Activated CD4-positive, alpha-beta T cell treated with anti-CD3 and anti-CD28 coated beads, Interleukin-2, amount 10 ng/mL, durations not matched to agents 24 days and 14 days (primary cell): ENCODE measurements around the gene OR9I1. TPM values are rescaled to one million over a fixed set of nuclear protein-coding genes. Genes with fewer than 3 reads are reported as not detected.

Experiments used
- DNase-seq: peaks from one replicate; pipeline ENCODE4 v3.0.0; 2022
- H3K27ac Mint-ChIP-seq: one replicate; pipeline ENCODE4 v1.8.0; 2022; ENCODE audit warnings: mild to moderate bottlenecking, mixed read lengths
- H3K27me3 Mint-ChIP-seq: one replicate; pipeline ENCODE4 v1.8.0; 2022; ENCODE audit warnings: mixed read lengths
- H3K36me3 Mint-ChIP-seq: one replicate; pipeline ENCODE4 v1.8.0; 2022; ENCODE audit warnings: low read depth, mild to moderate bottlenecking, mixed read lengths
- H3K4me1 Mint-ChIP-seq: one replicate; pipeline ENCODE4 v1.8.0; 2021; ENCODE audit warnings: mixed read lengths
- H3K4me3 Mint-ChIP-seq: one replicate; pipeline ENCODE4 v1.8.0; 2022; ENCODE audit warnings: mild to moderate bottlenecking, moderate library complexity, mixed read lengths
- H3K9me3 Mint-ChIP-seq: one replicate; pipeline ENCODE4 v1.8.0; 2021; ENCODE audit warnings: mixed read lengths
- intact Hi-C: fragments of 100-400 bp; cut with micrococcal nuclease; formaldehyde crosslinking; loops from one replicate; pipeline ENCODE4 v1.15.1; 2023
- total RNA-seq: library from RNA; stranded (reverse); gene quantifications from 2 replicates; pipeline ENCODE4 v1.2.3, GENCODE V29; 2022

OR9I1 gene, protein sequence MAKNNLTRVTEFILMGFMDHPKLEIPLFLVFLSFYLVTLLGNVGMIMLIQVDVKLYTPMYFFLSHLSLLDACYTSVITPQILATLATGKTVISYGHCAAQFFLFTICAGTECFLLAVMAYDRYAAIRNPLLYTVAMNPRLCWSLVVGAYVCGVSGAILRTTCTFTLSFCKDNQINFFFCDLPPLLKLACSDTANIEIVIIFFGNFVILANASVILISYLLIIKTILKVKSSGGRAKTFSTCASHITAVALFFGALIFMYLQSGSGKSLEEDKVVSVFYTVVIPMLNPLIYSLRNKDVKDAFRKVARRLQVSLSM
- total RNA-seq = not detected in 2 replicates

DNA sequence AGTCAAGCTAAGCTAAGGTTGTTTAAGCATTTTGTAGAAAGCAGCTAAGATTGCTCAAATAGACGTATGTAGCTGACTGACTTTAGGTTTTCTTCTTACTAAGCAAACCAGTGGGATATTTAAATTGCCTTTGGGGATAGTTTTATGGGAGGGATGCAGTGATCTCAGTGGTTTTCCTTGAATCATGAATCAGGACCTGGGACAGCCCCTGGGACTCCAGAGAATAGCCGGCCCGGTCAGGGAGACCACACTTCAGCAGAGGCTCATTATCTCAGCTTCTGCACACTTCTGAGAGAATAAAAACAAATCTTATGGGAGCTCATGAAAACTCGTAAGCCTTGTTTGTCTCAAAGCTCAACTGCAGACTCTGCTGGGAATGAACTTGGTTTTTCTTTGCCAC is at the start of gene OR9I1:
Gene OR9I1 (minus strand): TSS at position 62 of the 400 bp plus-strand sequence. CDS start 6,086 bp downstream, outside the sequence.
- DNase-seq = no peak
- H3K27ac Mint-ChIP-seq = no peak within 1 kb of the TSS
- no peaks in the 10 kb centered on the region for H3K36me3 Mint-ChIP-seq
- no peak within 1 kb of the TSS for H3K4me3 Mint-ChIP-seq
- no peaks in the 10 kb centered on the region for H3K4me1 Mint-ChIP-seq
- peaks cover 2% of the 10 kb centered on the region for H3K27me3 Mint-ChIP-seq
- intact Hi-C loops = no loop called here
- no peaks in the 10 kb centered on the region for H3K9me3 Mint-ChIP-seq

GRCh38 chr11:58165504-58166106 is 40.3 kb upstream of the OR9I1 start:
- no peak for DNase-seq
- no peaks in the 10 kb centered on the region for H3K36me3 Mint-ChIP-seq
- no peak overlapping the region for H3K27ac Mint-ChIP-seq
- intact Hi-C loops = no loop called here
- H3K4me1 Mint-ChIP-seq = no peaks in the 10 kb centered on the region
- no peaks in the 10 kb centered on the region for H3K9me3 Mint-ChIP-seq
- H3K4me3 Mint-ChIP-seq = no peak overlapping the region
- peaks cover 2% of the 10 kb centered on the region for H3K27me3 Mint-ChIP-seq

GRCh38 chr11:58164990-58165389 is 39.7 kb upstream of the OR9I1 start:
- Mint-ChIP-seq H3K9me3 (no peaks in the 10 kb centered on the region), H3K4me1 (no peaks in the 10 kb centered on the region), H3K27ac (no peak overlapping the region), H3K27me3 (peaks cover 2% of the 10 kb centered on the region), H3K4me3 (no peak overlapping the region), H3K36me3 (no peaks in the 10 kb centered on the region)
- intact Hi-C loops = no loop called here
- no peak for DNase-seq

GRCh38 chr11:58164389-58164788 is 39.1 kb upstream of the OR9I1 start:
- no peak overlapping the region for H3K27ac Mint-ChIP-seq

GRCh38 chr11:58152781-58153180 is 27.5 kb upstream of the OR9I1 start:
- Mint-ChIP-seq H3K27me3 (no peaks in the 10 kb centered on the region), H3K4me3 (no peak overlapping the region), H3K4me1 (no peaks in the 10 kb centered on the region), H3K27ac (no peak overlapping the region), H3K9me3 (no peaks in the 10 kb centered on the region), H3K36me3 (no peaks in the 10 kb centered on the region)
- intact Hi-C loops = no loop called here
- DNase-seq = no peak

More at GRCh38 chr11:58164389-58164788, 39.1 kb upstream of the OR9I1 start:
- no peak for DNase-seq
- Mint-ChIP-seq H3K4me1 (no peaks in the 10 kb centered on the region), H3K4me3 (no peak overlapping the region), H3K9me3 (no peaks in the 10 kb centered on the region), H3K27me3 (peaks cover 2% of the 10 kb centered on the region), H3K36me3 (no peaks in the 10 kb centered on the region)
- intact Hi-C loops = no loop called here

DNA sequence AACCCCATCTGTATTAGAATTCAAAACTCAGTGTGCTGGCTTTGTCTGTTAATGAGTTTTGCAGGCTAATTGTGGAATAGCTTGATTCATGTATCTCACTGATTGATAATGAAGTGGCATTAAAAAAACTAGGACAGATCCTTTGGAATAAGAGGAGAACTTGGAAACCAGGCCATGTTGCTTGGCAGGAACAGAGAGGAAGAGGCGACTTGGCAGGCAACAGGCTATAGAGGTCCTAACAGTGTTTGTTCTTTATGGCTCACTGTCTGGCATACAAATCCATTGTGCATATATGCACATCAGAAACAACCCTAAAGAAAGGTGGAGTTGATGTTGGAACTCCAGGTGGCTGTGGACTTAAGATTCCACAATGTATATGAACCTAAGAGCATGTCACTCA is 17.4 kb upstream of the OR9I1 start:
- no peak overlapping the region for H3K4me3 Mint-ChIP-seq
- H3K27ac Mint-ChIP-seq = no peak overlapping the region
- no peak for DNase-seq
- no peaks in the 10 kb centered on the region for H3K36me3 Mint-ChIP-seq
- no peaks in the 10 kb centered on the region for H3K9me3 Mint-ChIP-seq
- no peaks in the 10 kb centered on the region for H3K4me1 Mint-ChIP-seq
- no peaks in the 10 kb centered on the region for H3K27me3 Mint-ChIP-seq
- intact Hi-C loops = no loop called here

DNA sequence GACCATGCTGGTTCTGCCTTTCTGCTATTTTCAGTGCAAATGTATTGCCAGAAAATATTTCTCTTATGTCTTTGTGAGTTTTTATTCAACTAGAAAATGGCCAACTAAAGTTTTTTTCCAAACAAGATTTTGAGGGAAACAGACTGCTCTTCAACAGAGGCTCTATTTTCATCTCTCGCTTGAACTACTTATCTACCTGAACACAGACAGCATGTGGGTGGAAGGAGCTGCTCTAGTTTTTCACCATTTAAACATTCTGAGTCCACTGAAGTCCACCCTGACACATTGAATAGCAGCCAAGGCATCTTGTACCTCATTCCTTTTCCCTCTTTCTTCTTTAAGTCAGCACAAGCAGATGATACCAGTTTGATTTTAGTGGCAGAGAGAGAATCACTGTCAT is 9.8 kb upstream of the OR9I1 start:
- no peaks in the 10 kb centered on the region for H3K4me1 Mint-ChIP-seq
- H3K4me3 Mint-ChIP-seq = no peak overlapping the region
- no peaks in the 10 kb centered on the region for H3K9me3 Mint-ChIP-seq
- intact Hi-C loops = no loop called here
- H3K27ac Mint-ChIP-seq = no peak overlapping the region
- H3K27me3 Mint-ChIP-seq = no peaks in the 10 kb centered on the region
- H3K36me3 Mint-ChIP-seq = no peaks in the 10 kb centered on the region
- DNase-seq = no peak

DNA sequence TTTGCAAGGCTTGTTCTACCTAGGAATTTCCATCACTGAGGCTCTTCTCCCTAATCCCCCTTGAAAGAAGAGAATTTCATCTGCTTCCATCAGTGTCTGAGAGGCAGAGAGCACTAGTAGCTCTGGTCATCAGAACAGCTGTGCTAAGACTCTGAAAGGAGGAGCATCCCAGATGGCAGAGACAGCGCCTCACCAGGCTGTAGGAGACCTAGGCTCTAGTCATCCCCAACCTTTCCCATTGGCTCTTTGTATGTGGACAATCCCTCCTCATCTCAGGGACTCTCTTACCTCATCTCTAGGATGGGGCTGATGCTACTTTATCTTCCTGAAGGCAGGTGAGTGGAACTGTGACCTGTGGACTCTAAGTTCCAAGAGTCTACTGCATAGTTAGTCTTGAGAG is 8.8 kb upstream of the OR9I1 start:
- H3K9me3 Mint-ChIP-seq = no peaks in the 10 kb centered on the region
- no peak overlapping the region for H3K4me3 Mint-ChIP-seq
- no peaks in the 10 kb centered on the region for H3K36me3 Mint-ChIP-seq
- no peak overlapping the region for H3K27ac Mint-ChIP-seq
- DNase-seq = no peak
- H3K4me1 Mint-ChIP-seq = no peaks in the 10 kb centered on the region
- no peaks in the 10 kb centered on the region for H3K27me3 Mint-ChIP-seq
- intact Hi-C loops = no loop called here

- Mint-ChIP-seq H3K27me3 (no peaks in the 10 kb centered on the region), H3K4me1 (no peaks in the 10 kb centered on the region), H3K36me3 (no peaks in the 10 kb centered on the region), H3K4me3 (no peak overlapping the region), H3K27ac (no peak overlapping the region), H3K9me3 (no peaks in the 10 kb centered on the region)
- intact Hi-C loops = no loop called here
- DNase-seq = no peak
Measured at GRCh38 chr11:58133309-58134076, 8.2 kb upstream of the OR9I1 start.

GRCh38 chr11:58127350-58127749 is 2.0 kb upstream of the OR9I1 start:
- intact Hi-C loops = no loop called here
- Mint-ChIP-seq H3K9me3 (no peaks in the 10 kb centered on the region), H3K36me3 (no peaks in the 10 kb centered on the region), H3K4me3 (no peak overlapping the region), H3K4me1 (no peaks in the 10 kb centered on the region), H3K27ac (no peak overlapping the region), H3K27me3 (no peaks in the 10 kb centered on the region)
- DNase-seq = no peak

DNA sequence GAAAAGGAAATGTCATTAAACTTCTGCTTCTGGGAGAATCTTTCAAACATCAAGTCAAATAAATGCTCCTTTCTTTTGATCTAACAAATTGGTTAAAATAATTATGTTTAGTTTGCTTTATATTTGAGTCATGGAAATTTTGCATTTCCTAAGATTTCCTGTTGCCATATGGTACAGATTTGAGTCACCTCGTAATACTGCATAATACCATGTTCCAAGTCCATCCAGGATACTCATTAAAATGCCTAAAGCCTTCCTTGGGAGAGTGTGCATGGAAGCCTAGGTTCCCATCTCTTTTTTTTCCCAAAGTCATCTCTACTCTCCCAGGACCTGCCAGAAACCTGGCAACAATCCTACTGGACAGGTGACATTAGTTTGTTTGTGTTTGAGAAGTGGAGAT is 4.2 kb downstream of the OR9I1 start:
- no peak for DNase-seq
- H3K9me3 Mint-ChIP-seq = no peaks in the 10 kb centered on the region
- intact Hi-C loops = no loop called here
- H3K4me1 Mint-ChIP-seq = no peaks in the 10 kb centered on the region
- H3K36me3 Mint-ChIP-seq = no peaks in the 10 kb centered on the region
- H3K27ac Mint-ChIP-seq = no peak overlapping the region
- H3K4me3 Mint-ChIP-seq = no peak overlapping the region
- peaks cover 2% of the 10 kb centered on the region for H3K27me3 Mint-ChIP-seq

DNA sequence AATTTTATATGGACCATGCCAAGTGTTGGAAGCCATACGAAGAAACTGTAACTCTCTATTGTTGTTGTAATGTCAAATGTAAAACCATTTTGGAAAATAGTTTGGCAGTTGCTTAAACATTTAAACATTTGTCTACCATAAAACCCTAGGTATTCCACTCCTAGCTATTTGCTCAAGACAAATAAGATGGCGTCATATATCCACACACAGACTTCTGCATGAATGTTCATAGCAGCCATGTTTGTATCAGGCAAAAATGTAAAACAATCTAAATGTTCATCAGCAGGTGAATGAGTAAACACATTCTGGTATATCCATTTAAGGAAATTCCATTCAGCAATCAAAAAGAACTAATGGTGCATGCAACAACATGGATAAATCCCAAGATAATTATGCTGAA is 27.9 kb downstream of the OR9I1 start:
- H3K9me3 Mint-ChIP-seq = peaks cover 4% of the 10 kb centered on the region
- intact Hi-C loops = no loop called here
- no peaks in the 10 kb centered on the region for H3K36me3 Mint-ChIP-seq

GRCh38 chr11:58086528-58086927 is 38.8 kb downstream of the OR9I1 start:
- no peaks in the 10 kb centered on the region for H3K27me3 Mint-ChIP-seq
- intact Hi-C loops = no loop called here
- no peaks in the 10 kb centered on the region for H3K36me3 Mint-ChIP-seq
- no peaks in the 10 kb centered on the region for H3K4me1 Mint-ChIP-seq
- H3K9me3 Mint-ChIP-seq = peaks cover 7% of the 10 kb centered on the region
- H3K4me3 Mint-ChIP-seq = no peak overlapping the region
- DNase-seq = no peak
- H3K27ac Mint-ChIP-seq = no peak overlapping the region

More for the DNA sequence above, 27.9 kb downstream of the OR9I1 start:
- H3K4me3 Mint-ChIP-seq = no peak overlapping the region
- no peaks in the 10 kb centered on the region for H3K4me1 Mint-ChIP-seq
- no peak overlapping the region for H3K27ac Mint-ChIP-seq
- DNase-seq = no peak
- no peaks in the 10 kb centered on the region for H3K27me3 Mint-ChIP-seq

GRCh38 chr11:58075781-58076180 is 49.5 kb downstream of the OR9I1 start:
- no peak for DNase-seq
- intact Hi-C loops = no loop called here
- Mint-ChIP-seq H3K36me3 (no peaks in the 10 kb centered on the region), H3K27ac (no peak overlapping the region), H3K4me1 (no peaks in the 10 kb centered on the region), H3K27me3 (no peaks in the 10 kb centered on the region), H3K9me3 (no peaks in the 10 kb centered on the region), H3K4me3 (no peak overlapping the region)
